T-helper 2 cell treated with Interferon-gamma antibody and Interleukin-4, amounts not matched to agents 100 ng/mL and 5 ng/mL, for 36 hours (primary cell): ENCODE data around the gene VEGFB. TPM values are rescaled to one million over a fixed set of nuclear protein-coding genes. Genes with fewer than 3 reads are reported as not detected.

Experiments
- intact Hi-C: fragments of 100-400 bp; cut with micrococcal nuclease; formaldehyde crosslinking; loops from one replicate; pipeline ENCODE4 v1.15.1; 2023
- total RNA-seq: library from RNA; stranded (reverse); gene quantifications from 2 replicates; pipeline ENCODE4 v1.2.3, GENCODE V29; 2022

VEGFB gene
- total RNA-seq, 1 donor from 2014 or later, result 59.8 TPM

DNA sequence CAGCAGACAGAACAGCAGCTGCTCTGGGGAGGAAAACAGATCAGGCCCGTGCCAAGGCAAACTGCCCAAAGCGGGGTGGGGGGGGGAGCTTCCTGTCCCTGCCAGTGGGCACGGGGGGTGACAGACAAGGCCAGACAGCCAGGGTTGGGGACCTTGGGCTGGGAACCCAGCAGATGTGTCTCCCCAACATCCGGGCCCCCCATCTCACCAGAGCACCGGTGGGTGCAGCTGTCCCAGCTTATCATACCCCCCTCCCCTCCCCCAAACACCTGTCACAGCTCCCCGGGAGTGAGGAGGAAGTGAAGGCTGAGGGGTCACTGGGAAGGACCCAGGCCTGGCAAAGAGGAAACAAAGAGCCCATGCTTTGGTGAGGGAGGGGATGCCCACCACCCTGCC, 11.0 kb downstream of the VEGFB start:
- intact Hi-C loops, result loop anchor here (10.0 kb wide), 1 partner anchor 499 kb away; the partner anchor contains the start of gene RASGRP2

DNA sequence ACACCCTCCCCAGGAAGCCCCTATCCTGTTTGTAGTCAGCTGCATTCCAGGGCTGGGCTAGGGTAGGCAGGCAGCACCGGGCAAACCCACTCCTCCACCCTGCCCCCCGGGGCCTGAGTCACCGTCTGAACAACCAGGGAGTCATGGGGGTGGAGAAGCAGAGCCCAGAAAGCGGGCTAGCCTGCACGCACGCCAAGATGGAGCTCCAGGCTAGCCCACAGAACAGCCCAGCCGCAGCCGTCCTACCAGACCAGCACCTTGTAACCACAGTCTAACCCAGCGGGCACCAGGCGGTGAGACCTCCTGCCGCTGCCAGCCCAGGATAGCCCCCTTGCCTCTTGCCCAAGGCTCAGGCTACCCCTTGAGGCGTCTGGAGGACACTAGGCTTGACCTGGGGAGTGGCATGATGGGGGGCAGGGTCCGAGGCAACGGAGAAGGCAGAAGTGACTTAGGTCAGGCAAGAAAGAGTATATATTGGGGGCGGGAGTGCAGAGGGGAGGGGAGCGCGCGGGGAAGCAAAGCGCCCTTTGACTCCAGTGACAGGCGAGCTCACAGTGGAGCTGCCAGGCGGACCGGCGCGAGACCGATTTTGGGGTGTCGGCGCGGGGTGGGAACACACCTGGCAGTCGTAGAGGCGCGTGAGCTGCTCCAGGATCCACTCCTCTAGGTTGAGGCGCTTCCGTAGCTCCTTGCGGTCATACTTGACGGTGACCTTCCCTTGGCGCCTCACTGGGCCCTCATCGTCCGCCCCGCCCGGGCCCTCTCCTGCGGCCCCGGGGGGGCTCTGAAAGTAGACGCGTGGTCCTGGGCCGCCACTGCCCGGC, 11.6 kb downstream of the VEGFB start:
- intact Hi-C loops, result loop anchor here (10.0 kb wide), 1 partner anchor 499 kb away; the partner anchor contains the start of gene RASGRP2

DNA sequence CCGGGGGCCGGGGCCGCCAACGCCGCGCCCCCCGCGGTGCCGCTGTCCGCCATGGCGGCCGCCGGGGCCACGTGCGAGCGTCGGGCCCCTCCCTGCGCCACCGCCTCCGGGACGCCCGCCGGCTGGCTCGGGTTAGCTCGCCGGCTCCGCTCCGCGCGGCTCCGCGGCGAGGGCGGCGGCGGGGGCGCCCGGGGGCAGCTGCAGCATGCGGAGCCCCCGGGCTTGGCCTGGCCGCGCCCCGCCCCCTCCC, 12.2 kb downstream of the VEGFB start:
- intact Hi-C loops, result loop anchor here (10.0 kb wide), 1 partner anchor 498 kb away; the partner anchor contains the start of gene RASGRP2

DNA sequence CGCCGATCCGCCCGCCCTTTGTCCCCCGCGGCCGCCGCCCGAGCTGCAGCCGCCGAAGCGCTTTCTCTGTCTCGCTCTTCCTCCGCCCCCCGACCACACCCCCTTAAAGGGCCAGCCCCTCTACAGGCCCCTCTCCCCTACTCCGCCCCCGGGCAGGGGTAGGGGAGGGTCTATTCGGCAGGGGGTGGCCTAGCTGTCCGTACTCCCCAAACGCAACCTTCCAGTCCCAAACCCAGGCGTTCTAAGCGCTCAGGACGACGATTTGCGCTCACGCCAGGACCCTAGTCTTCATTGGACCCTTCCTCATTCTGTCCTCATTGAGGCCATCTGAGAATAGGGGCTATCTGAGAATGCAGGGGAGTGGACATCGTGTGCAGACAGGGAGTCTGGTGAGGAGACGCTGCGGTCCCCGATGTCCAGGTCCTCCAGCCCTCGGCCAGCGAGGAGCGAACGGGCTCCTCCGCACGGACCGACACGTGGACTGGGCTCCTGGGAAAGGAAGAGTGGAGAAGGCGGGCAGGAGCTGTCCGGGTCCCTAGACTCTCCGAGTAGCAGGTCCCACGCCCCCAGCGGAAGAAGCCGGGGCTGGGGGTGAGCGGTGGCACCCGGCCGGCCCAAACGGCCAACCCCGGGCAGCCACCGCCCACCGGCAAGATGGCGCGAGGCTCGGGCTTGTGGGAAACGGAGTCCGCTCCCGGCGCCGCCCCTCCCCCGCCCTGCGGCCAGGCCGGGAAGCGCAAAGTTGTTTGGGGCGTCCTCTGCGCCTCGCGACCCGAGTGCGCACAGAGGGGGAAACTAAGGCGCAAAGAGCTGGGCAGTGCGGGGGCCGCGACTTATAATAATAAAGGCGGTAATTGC, 12.7 kb downstream of the VEGFB start, which contains the start of gene PPP1R14B:
TSS of gene PPP1R14B (minus strand) at position 73 of the 858 bp plus-strand sequence. CDS start 270 bp downstream, outside the sequence.
- intact Hi-C loops, result loop anchor here (1.0 to 10.0 kb wide), 2 partner anchors 58 to 498 kb away; partner anchors contain the start of genes ESRRA and RASGRP2

DNA sequence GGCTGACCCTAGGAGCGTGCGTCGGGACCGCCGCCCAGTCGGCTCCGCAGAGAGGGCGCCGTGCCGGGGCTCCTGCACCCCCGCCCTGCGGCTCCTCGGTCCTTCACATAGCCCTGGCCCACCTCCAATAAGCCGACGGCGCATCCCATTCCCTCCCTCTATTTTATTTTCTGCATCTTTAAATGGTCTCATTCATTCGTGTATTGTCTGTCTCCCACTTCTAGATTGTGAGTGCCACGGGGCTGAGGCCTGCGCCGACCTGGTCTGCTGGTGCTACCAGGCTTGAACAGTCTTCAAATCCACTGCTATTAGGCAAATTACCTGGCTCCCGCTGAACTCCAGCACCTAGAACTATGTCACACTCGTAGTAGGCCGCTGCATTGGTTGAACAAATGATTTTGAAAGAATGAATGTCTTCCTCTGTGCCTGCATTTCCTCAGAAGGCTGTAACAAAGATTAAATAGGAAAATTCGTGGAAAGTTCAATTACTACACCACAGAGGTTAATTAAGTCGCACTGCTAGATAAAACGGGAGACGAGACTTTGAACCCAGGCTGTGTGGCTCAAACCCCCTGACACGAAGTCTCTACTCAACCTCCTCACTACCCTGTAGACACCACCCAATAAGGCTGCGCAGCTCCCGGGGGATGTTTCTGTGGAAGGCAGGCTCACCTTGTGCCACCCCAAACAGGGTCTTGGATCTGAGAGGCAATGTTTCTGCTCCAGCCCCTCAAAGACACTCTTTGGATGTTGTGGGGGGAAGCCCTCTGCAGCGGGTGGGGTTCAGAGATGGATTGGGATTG, 13.5 kb downstream of the VEGFB start:
- intact Hi-C loops, result loop anchor here (1.0 to 10.0 kb wide), 2 partner anchors 57 to 497 kb away; partner anchors contain the start of genes ESRRA and RASGRP2

DNA sequence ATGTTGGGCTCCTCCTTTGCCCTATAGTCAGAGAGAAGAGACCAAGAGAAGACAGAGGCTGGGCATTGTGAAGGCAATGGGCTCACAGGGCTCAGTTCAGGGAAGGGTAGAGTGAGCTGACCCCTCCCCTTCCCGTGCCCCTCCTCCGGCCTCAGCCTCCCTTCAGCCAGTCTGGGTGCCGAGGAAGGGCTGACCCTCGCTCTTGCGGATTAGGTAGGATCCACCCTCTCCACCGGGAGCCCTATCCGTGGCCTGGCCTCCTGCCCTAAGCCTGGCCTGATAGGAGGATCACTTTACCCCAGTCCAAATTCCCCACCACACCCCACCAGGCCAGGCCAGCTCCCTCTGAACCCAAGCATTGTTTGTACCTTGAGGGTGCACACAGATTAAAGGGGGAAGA, 14.2 kb downstream of the VEGFB start:
- intact Hi-C loops, result loop anchor here (10.0 kb wide), 1 partner anchor 496 kb away; the partner anchor contains the start of gene RASGRP2

DNA sequence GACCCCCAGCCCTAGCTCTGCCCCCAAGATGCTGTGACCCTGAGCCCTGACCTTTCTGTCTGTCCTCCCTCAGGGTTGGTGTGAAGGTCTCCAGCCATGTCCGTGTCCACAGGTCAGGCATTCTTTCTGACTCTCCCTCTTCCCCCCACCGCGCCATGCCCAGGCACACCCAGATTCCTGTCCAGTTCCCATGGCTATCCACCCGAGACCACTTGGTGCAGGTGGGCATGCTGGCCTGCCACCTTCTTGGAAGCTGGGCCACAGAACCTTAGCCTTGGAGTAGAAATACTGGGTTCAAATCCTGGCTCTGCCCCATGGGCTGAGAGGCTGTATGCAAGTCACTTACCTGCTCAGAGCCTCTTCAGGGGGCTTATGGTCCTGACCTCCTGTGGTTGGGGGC, 14.7 kb downstream of the VEGFB start:
- intact Hi-C loops, result loop anchor here (10.0 kb wide), 1 partner anchor 496 kb away; the partner anchor contains the start of gene RASGRP2

DNA sequence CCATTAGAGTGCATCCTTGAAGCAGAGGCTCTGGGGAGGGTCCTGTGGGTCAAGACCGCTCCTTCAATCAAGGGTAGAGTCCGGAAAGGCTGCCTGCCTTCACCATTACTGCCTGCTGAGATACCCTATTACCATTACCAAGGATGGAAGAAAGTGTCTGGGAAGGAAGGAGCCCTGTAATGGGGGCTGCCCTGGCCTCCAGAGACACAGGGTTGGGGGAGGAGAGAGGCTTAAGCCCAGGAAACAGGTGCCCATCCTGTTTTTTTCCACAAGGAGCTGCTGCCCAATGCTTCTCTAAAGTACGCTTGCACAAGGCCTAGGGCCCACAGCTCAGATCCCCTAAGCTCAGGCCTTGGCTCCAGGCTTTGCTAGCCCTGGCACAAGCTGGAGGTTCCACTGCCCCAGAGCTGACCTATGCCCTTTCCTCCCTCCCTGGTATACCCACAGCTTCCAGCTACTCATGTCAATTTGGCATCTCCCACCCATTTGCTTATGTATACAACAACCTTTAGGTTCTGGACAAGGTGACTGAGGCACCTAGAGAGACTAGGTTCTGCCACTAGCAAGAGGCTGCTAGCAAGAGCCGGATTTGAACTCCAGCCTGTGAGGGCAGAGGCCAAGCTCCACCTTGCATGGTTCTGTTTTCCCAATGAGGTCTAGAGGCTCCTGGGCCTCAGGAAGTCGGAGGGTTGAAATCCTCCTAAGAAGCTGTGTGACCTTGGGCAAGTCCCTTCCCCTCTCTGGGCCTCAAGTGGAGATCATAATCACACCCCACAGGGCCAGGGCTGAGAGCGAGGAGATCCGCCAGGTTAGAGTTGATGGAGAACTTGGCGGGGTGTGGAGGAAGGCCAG, 15.4 kb downstream of the VEGFB start:
- intact Hi-C loops, result loop anchor here (10.0 kb wide), 1 partner anchor 495 kb away; the partner anchor contains the start of gene RASGRP2

DNA sequence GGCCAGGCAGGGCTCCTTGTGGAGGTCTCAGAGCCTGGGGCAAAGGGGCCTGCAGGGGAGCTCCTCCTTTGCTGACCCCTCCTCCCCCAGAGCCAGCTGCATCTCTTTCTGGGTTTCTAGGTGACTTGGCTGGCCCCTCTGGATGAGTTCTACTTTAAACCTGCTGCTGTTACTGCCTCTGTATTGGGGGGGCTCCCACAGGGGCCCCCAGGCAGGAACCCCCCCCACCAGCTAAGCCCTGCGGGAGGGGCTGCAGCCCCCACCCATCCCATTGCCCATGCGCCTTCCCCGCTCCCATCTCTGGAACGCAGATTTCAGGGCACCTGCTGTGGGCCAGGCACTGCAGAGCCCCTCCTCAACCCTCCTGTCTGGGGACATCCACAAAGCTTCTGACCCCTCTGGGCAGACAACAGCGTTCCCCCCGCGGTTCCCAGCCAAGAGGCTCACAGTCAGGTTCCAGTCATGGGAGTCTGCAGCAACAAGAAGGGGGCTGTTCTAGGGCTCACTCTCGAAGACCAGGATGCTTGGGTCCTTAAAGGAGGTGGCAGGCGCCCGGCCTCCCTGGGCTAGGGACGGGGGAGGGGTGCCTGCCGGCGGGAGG, 16.1 kb downstream of the VEGFB start:
- intact Hi-C loops, result loop anchor here (1.0 kb wide), 2 partner anchors 19 to 43 kb away; no protein-coding TSS in a partner anchor

DNA sequence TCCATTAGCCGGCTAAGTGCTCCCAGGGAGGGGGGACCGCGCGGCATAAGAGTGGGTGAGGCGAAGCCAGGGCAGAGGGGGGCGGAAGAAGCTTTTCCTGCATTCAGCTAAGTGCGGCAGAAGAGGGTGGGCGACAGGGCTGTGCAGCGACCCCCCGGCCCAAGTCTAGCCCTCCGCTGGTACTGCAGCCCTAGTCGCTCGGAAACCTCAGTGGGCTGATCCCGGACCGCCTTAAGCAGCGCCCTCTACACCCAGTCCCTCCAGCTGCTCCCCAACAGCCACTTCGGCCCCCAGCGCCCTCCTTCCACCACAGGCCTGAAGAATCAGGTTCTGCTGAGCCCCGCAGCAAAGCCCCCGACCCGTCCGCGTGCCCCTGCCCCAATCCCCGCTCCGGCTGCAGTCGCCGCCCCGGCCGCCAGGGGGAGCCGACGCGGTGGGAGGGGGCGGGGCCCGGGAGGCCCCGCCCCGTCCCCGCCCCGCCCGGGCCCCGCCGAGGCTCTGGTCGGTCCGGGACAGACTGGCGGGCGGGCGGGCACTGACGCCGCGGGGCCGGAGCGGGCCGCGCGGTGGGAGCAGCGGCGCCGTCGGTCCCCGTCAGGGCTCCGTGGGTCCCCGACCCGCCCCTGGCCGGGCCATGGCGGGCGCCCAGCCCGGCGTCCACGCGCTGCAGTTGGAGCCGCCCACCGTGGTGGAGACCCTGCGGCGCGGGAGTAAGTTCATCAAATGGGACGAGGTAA, 16.8 kb downstream of the VEGFB start, which contains the start of gene PLCB3:
TSS of gene PLCB3 (plus strand) at position 515 of the 737 bp plus-strand sequence. CDS start at position 635, 120 bp downstream.
- intact Hi-C loops, result loop anchor here (1.0 kb wide), 2 partner anchors 18 to 44 kb away; no protein-coding TSS in a partner anchor

DNA sequence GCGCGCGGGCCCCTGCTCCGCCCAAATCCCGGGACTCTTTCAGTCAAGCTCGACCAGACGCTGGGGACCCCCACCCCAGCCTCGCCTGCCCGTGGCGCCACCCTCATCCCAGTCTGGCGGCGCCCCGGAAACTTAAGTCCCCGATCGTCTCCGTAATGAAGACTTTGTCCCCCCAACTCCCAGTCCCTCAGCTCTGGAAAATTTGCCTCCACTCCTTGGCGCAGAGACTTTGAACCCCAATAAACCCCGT, 17.3 kb downstream of the VEGFB start:
- intact Hi-C loops, result loop anchor here (1.0 kb wide), 2 partner anchors 18 to 44 kb away; no protein-coding TSS in a partner anchor

DNA sequence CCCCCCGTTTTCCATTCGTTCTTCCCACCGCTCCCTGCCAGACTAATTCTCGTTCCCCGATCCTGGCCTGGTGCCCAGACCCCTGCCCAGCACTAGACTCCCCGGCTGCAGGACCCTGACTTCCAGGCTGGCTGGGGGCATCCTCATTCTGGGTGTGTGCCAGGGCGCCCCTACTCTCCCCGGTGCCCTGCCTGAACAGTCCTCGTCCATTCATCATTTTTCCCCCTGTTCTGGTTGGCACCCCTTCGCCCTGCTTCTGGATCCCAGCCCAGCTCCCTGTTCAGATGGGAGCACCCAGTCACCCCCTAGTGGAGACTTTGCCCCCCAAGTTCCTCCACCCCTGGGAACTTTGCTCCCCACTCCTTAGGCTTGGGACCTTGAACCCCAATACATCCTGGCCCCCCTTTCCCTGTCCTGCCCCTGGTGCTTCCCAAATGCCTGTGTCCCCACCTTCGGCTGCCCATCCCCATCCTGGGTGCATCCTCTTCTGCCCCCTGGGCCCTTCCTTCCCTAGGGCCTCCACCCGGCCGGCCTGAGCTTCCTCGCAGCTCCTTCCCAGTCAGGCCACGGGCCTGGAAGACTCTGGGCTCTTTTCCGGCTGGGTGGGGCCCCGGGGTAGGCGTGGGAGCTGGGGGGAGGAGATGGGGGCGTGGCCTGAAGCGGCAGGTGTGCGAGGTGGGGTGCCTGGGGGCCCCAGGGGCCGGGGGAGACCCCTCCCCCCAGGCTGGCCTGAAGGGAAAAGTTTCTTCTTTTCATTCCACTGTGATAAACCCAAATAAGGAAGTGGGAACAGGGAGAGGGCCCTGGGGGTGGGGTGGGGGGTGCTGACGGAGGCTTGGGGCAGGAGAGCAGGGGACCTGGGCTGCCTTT, 17.9 kb downstream of the VEGFB start:
- intact Hi-C loops, result no loop called here

DNA sequence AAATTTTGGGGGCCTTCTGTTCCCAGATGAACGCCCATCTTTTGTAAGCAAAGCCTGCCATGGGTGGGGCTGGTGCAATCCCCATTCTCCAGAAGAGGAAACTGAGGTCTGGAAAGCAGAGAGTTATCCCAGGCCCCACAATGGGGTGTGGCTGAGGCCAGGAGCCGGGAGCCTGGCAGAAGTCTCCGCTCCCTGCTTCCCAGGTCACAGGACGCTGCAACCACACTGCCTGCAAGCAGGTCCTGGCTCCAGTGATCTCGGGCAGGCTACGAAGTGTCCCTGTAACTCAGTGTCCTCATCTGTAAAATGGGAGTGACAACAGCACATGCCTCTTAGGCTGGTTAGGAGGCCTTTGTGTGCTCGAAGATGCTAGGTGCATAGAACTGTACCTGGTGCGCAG, 18.7 kb downstream of the VEGFB start:
- intact Hi-C loops, result no loop called here

DNA sequence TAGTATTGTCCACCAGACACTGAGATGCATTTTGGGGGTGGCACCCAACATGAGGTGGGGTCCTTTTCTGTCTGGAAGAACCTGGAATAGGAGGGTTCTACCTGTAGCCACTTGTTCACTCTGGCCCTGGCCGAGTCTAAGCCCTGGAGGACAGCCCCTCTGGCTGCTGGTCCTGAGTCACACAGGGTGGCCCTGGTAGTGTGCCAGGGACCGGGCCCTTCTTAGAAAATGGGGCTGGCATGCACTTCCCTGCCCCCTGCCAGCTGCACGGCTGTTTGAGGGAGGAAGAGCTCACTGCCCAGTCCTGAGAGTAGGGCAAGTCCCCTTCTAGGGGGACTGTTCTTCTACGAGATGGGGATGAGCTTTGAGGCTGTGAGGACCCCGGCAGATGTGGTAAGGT, 19.1 kb downstream of the VEGFB start:
- intact Hi-C loops, result no loop called here

DNA sequence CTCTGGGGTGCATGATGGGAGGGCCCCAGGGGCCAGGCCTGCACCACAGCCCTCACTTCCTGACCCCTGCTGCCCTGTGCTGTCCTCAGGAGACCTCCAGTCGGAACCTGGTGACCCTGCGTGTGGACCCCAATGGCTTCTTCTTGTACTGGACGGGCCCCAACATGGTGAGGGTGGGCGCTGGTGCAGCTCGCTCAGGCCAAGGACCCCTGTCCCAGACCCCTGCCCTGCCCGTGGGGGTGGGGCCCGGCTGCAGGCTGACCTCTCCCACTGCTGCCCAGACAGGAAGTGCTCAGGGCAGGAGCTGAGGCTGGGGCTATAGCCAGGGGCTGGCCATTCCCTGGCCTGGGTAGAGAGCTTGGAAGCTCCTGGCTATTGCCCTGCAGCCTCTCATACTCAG, 19.9 kb downstream of the VEGFB start:
- intact Hi-C loops, result no loop called here

DNA sequence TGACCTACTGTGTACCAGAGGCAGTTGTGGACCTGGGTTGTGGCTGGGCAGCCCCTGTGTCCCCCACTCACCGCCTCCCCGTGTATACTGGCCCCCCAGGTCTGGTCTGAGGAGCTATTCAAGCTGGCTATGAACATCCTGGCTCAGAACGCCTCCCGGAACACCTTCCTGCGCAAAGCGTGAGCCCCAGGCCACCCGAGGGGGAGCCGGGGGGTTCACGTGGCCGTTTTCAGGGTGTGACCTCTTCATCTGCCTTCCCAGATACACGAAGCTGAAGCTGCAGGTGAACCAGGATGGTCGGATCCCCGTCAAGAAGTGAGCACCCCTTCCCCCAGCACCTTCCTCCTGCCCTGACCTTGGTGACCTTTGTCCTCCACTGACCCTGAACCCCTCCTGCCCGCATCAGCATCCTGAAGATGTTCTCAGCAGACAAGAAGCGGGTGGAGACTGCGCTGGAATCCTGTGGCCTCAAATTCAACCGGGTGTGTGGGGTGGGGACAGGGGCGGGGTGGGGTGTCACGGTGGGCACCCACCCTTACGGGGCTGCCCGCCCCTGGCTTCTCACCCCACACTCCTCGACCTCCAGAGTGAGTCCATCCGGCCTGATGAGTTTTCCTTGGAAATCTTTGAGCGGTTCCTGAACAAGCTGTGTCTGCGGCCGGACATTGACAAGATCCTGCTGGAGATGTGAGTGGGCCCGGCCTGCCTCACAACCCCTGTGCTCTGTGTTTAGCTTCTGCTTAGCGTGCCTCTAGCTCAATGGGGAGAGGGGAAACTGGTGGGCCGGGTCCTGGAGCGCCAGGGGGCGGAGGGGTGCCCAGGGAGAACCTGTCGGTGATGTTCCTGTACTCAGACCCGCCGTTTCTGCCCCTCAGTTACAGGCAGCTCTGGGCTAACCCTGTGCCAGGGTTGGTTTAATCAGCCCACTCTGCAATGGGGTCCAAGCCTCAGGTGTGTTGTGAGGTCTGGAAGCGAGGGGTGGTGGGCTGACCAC, 21.0 kb downstream of the VEGFB start:
- intact Hi-C loops, result no loop called here

DNA sequence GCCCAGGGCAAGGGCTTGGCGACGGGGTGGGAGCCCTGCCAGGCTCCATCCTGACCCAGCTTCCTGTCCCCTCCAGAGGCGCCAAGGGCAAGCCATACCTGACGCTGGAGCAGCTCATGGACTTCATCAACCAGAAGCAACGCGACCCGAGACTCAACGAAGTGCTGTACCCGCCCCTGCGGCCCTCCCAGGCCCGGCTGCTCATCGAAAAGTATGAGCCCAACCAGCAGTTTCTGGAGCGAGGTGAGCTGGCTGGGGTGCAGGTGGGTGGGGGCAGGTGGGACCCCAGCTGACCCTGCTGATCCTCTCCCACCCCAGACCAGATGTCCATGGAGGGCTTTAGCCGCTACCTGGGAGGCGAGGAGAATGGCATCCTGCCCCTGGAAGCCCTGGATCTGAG, 21.9 kb downstream of the VEGFB start:
- intact Hi-C loops, result no loop called here
